ENCODE measurements around the gene CEMIP. TPM values are rescaled to one million over a fixed set of nuclear protein-coding genes. Genes with fewer than 3 reads are reported as not detected.

The CEMIP gene
- polyA plus RNA-seq, 1 donor (not counting 4 experiments of a cell fraction or from before 2014, with no cell fraction given), result 2.3 TPM

- no peak overlapping the region for H3K4me2 ChIP-seq (ENCODE audit: control insufficient read depth, extremely low read depth, insufficient read depth, low read depth, low read length)
- H3K36me3 ChIP-seq (ENCODE audit: control insufficient read depth in 2 of 2, extremely low read depth in 1 of 2, insufficient read depth in 2 of 2, low read length in 2 of 2), result no peaks in the 10 kb centered on the region
- H3K9ac ChIP-seq (ENCODE audit: control insufficient read depth, extremely low read depth, insufficient read depth, low read length), result no peak overlapping the region
- no peaks in the 10 kb centered on the region for H3K79me2 ChIP-seq (ENCODE audit: control insufficient read depth, insufficient read depth, low read length)
- no peaks in the 10 kb centered on the region for H3K27me3 ChIP-seq (ENCODE audit: control insufficient read depth, extremely low read depth, insufficient read depth, low read length)
- no peak overlapping the region for H3K4me3 ChIP-seq (ENCODE audit: control insufficient read depth in 2 of 3, extremely low read depth in 1 of 3, insufficient read depth in 2 of 3, low read depth in 1 of 3, low read length in 3 of 3)
- no peaks in the 10 kb centered on the region for H4K20me1 ChIP-seq (ENCODE audit: control insufficient read depth, extremely low read depth, insufficient read depth, low read length)
- DNase-seq (ENCODE audit: low read depth, low spot score) (no peak), FAIRE-seq (no peak)
- no peaks in the 10 kb centered on the region for H3K9me1 ChIP-seq (ENCODE audit: control insufficient read depth, extremely low read depth, insufficient read depth, low read length)
- TF ChIP-seq EZH2 (IDR thresholded peaks at IDR 0.05; ENCODE audit: low read length) (no peak), CTCF (optimal IDR thresholded peaks at IDR 0.05 in 1 of 3, IDR thresholded peaks at IDR 0.05 in 1 of 3, conservative IDR thresholded peaks at IDR 0.05 in 1 of 3; ENCODE audit: extremely low read depth in 1 of 3, insufficient read depth in 2 of 3, low read length in 3 of 3) (no peak)
- no peaks in the 10 kb centered on the region for H3K4me1 ChIP-seq (ENCODE audit: control insufficient read depth, extremely low read depth, insufficient read depth, low read length)
- H2AFZ ChIP-seq (ENCODE audit: control insufficient read depth, low read length), result no peak overlapping the region
- no peak overlapping the region for H3K27ac ChIP-seq (ENCODE audit: control insufficient read depth, insufficient read depth, low read length)
- dilution Hi-C loops (cut with MboI; ENCODE audit: extremely low pct_ligation_motif_present, low sequenced_read_pairs), result no loop called here
- no peaks in the 10 kb centered on the region for H3K9me3 ChIP-seq (ENCODE audit: control insufficient read depth, low read depth, low read length)
These were observed 44.8 kb downstream of the CEMIP start for GRCh38 chr15:80823995-80824394.

DNA sequence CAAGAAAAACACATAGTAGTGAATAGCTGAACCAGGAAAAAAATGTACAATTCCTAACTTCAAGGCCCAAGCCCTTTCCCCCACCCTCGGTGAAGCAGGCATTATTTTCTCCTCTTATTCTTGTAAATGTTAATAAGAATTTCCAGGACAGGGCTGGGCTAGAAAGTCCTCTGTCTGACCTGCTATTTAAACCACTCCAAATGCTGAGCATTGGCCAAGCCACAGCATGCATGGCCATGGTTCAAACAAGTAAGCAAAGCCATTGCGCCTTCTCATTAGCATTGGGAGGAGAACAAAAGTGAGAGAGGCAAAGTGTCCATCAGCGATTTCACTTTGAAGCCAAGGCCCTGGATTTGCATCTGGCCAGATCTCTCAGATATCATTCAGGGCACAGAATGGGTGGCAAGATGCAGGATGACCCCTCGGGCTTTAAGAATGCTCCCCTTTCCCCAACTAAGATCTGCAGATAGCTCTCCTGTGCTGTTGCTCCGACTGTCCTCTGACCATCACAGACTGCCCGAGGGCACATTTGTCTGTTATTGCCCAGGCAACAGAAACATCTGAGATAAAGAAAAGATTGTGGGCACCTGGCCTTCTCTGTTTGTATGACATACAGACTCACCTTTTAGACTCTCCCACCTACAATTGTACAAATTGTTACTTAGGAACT is 46.3 kb downstream of the CEMIP start:
- no peak overlapping the region for H3K4me3 ChIP-seq (ENCODE audit: control insufficient read depth in 2 of 3, extremely low read depth in 1 of 3, insufficient read depth in 2 of 3, low read depth in 1 of 3, low read length in 3 of 3)
- no peak overlapping the region for H3K9ac ChIP-seq (ENCODE audit: control insufficient read depth, extremely low read depth, insufficient read depth, low read length)
- H3K27me3 ChIP-seq (ENCODE audit: control insufficient read depth, extremely low read depth, insufficient read depth, low read length), result no peaks in the 10 kb centered on the region
- dilution Hi-C loops (cut with MboI; ENCODE audit: extremely low pct_ligation_motif_present, low sequenced_read_pairs), result no loop called here
- no peaks in the 10 kb centered on the region for H3K4me1 ChIP-seq (ENCODE audit: control insufficient read depth, extremely low read depth, insufficient read depth, low read length)
- DNase-seq (ENCODE audit: low read depth, low spot score) (no peak), FAIRE-seq (no peak)
- H3K9me1 ChIP-seq (ENCODE audit: control insufficient read depth, extremely low read depth, insufficient read depth, low read length), result no peaks in the 10 kb centered on the region
- no peaks in the 10 kb centered on the region for H3K36me3 ChIP-seq (ENCODE audit: control insufficient read depth in 2 of 2, extremely low read depth in 1 of 2, insufficient read depth in 2 of 2, low read length in 2 of 2)
- H4K20me1 ChIP-seq (ENCODE audit: control insufficient read depth, extremely low read depth, insufficient read depth, low read length), result no peaks in the 10 kb centered on the region
- H3K4me2 ChIP-seq (ENCODE audit: control insufficient read depth, extremely low read depth, insufficient read depth, low read depth, low read length), result no peak overlapping the region
- TF ChIP-seq EZH2 (IDR thresholded peaks at IDR 0.05; ENCODE audit: low read length) (no peak), CTCF (optimal IDR thresholded peaks at IDR 0.05 in 1 of 3, IDR thresholded peaks at IDR 0.05 in 1 of 3, conservative IDR thresholded peaks at IDR 0.05 in 1 of 3; ENCODE audit: extremely low read depth in 1 of 3, insufficient read depth in 2 of 3, low read length in 3 of 3) (no peak)
- H2AFZ ChIP-seq (ENCODE audit: control insufficient read depth, low read length), result no peak overlapping the region
- no peaks in the 10 kb centered on the region for H3K9me3 ChIP-seq (ENCODE audit: control insufficient read depth, low read depth, low read length)
- no peak overlapping the region for H3K27ac ChIP-seq (ENCODE audit: control insufficient read depth, insufficient read depth, low read length)
- H3K79me2 ChIP-seq (ENCODE audit: control insufficient read depth, insufficient read depth, low read length), result no peaks in the 10 kb centered on the region

All from keratinocyte (primary cell).